Endodermal cell (in vitro differentiated cells): Measurements from ENCODE around the gene UNC5B. TPM values are rescaled to one million over a fixed set of nuclear protein-coding genes. Genes with fewer than 3 reads are reported as not detected.

Experiments used
- DNase-seq: peaks from one replicate; pipeline ENCODE4 v3.0.0-alpha.2; 2017
- H3K27ac ChIP-seq: 2 replicates; pipeline ENCODE4 v1.5.1; 2013; ENCODE audit warnings: mild to moderate bottlenecking, low read depth, low read length, moderate library complexity
- H3K27me3 ChIP-seq: 2 replicates; pipeline ENCODE4 v1.6.1; 2013; ENCODE audit warnings: mild to moderate bottlenecking, low read length, moderate library complexity; ENCODE audit not compliant: insufficient read depth, control insufficient read depth, poor library complexity, severe bottlenecking
- H3K36me3 ChIP-seq: 2 replicates; pipeline ENCODE4 v1.7.0; 2013; ENCODE audit warnings: mild to moderate bottlenecking, low read length, moderate library complexity; ENCODE audit not compliant: control insufficient read depth, insufficient read depth
- H3K4me1 ChIP-seq: one replicate; pipeline ENCODE4 v1.7.0; 2013; ENCODE audit warnings: low read length; ENCODE audit not compliant: control insufficient read depth, insufficient read depth
- H3K4me3 ChIP-seq: 2 replicates; pipeline ENCODE4 v1.5.1; 2013; ENCODE audit warnings: mild to moderate bottlenecking, low read length, moderate library complexity
- H3K9ac ChIP-seq: 2 replicates; pipeline ENCODE4 v1.6.1; 2013; ENCODE audit warnings: mild to moderate bottlenecking, low read length, moderate library complexity; ENCODE audit not compliant: poor library complexity, severe bottlenecking; ENCODE audit errors: extremely low read depth
- H3K9me3 ChIP-seq: 2 replicates; pipeline ENCODE4 v1.6.1; 2013; ENCODE audit warnings: mild to moderate bottlenecking, low read length, moderate library complexity; ENCODE audit not compliant: control insufficient read depth
- H3K27ac Mint-ChIP-seq: 2 replicates; pipeline ENCODE4 v1.8.0; 2020; ENCODE audit warnings: mixed read lengths
- H3K27me3 Mint-ChIP-seq: 2 replicates; pipeline ENCODE4 v1.8.0; 2021; ENCODE audit warnings: mild to moderate bottlenecking, mixed read lengths; ENCODE audit not compliant: insufficient read depth
- H3K36me3 Mint-ChIP-seq: 2 replicates; pipeline ENCODE4 v1.8.0; 2020; ENCODE audit warnings: low read depth, mixed read lengths
- H3K4me1 Mint-ChIP-seq: 2 replicates; pipeline ENCODE4 v1.8.0; 2020; ENCODE audit warnings: mixed read lengths
- H3K4me3 Mint-ChIP-seq: 2 replicates; pipeline ENCODE4 v1.8.0; 2020; ENCODE audit warnings: mild to moderate bottlenecking, moderate library complexity, mixed read lengths
- H3K9me3 Mint-ChIP-seq: 2 replicates; pipeline ENCODE4 v1.8.0; 2020; ENCODE audit warnings: mild to moderate bottlenecking, mixed read lengths
- WGBS, 2 experiments: methylation state at CpG; one replicate each; pipeline versions ENCODE4 v1.1.5 to v1.1.7; 2013; ENCODE audit warnings: missing lambda C conversion rate in 2 of 2, mixed read lengths in 1 of 2; ENCODE audit not compliant: insufficient coverage in 1 of 2, insufficient read length in 1 of 2; 5-methylcytosine and 5-hydroxymethylcytosine counted together
- total RNA-seq, 2 donors: library from RNA; stranded (reverse); fragmentation: NEBNext Ultra II Directional in 1 of 2; extraction: Animal tissue kit (Norgen Biotek cat#: 25700) in 1 of 2; gene quantifications; 2 replicates in 1 of 2; 3 replicates in 1 of 2; pipeline ENCODE4 v1.2.1, GENCODE V29; 2021
- TF ChIP-seq, protein P1 (sequence below): fragments of 200-600 bp; sonication (generic); conservative IDR thresholded peaks from 2 replicates; pipeline ENCODE4 v1.5.0; 2021; ENCODE audit warnings: antibody characterized with exemption, mild to moderate bottlenecking

UNC5B gene
- total RNA-seq, 2 donors from 2014 or later: 9.7 to 14.5 TPM

DNA sequence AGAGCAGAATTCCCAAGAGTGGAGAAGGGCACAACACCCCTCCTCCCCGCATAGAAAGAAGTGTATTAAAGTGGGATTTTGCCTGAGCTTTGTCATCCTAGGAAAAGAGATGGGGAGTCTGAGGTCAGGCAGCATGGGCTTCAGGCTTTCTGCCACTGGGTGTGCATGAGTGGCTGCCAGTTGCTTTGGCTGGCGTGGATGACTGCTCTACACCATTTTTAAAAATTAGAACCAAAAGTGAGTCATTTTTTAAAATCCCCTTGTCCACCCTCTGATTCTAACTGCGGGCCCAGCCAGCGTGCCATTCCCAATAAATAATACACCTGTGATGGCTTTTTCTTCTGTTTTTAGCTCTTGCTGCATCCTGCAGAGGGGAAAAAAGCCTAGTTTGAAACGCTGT, 120.1 kb downstream of the UNC5B start:
- Histone ChIP-seq H3K27ac (no peak overlapping the region), H3K9ac (no peak overlapping the region), H3K36me3 (no peaks in the 10 kb centered on the region), H3K4me1 (no peaks in the 10 kb centered on the region), H3K27me3 (no peaks in the 10 kb centered on the region), H3K9me3 (no peaks in the 10 kb centered on the region), H3K4me3 (no peak overlapping the region)
- Mint-ChIP-seq H3K9me3 (no peaks in the 10 kb centered on the region), H3K4me3 (no peak overlapping the region), H3K4me1 (peaks cover 7% of the 10 kb centered on the region), H3K36me3 (peaks cover 15% of the 10 kb centered on the region), H3K27me3 (no peaks in the 10 kb centered on the region), H3K27ac (no peak overlapping the region)
- 91 to 94% methylated on average over 4 to 5 of the region's 5 CpGs for WGBS, 2 experiments
- TF ChIP-seq, protein P1, sequence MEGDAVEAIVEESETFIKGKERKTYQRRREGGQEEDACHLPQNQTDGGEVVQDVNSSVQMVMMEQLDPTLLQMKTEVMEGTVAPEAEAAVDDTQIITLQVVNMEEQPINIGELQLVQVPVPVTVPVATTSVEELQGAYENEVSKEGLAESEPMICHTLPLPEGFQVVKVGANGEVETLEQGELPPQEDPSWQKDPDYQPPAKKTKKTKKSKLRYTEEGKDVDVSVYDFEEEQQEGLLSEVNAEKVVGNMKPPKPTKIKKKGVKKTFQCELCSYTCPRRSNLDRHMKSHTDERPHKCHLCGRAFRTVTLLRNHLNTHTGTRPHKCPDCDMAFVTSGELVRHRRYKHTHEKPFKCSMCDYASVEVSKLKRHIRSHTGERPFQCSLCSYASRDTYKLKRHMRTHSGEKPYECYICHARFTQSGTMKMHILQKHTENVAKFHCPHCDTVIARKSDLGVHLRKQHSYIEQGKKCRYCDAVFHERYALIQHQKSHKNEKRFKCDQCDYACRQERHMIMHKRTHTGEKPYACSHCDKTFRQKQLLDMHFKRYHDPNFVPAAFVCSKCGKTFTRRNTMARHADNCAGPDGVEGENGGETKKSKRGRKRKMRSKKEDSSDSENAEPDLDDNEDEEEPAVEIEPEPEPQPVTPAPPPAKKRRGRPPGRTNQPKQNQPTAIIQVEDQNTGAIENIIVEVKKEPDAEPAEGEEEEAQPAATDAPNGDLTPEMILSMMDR: no peak
- no peak for DNase-seq

DNA sequence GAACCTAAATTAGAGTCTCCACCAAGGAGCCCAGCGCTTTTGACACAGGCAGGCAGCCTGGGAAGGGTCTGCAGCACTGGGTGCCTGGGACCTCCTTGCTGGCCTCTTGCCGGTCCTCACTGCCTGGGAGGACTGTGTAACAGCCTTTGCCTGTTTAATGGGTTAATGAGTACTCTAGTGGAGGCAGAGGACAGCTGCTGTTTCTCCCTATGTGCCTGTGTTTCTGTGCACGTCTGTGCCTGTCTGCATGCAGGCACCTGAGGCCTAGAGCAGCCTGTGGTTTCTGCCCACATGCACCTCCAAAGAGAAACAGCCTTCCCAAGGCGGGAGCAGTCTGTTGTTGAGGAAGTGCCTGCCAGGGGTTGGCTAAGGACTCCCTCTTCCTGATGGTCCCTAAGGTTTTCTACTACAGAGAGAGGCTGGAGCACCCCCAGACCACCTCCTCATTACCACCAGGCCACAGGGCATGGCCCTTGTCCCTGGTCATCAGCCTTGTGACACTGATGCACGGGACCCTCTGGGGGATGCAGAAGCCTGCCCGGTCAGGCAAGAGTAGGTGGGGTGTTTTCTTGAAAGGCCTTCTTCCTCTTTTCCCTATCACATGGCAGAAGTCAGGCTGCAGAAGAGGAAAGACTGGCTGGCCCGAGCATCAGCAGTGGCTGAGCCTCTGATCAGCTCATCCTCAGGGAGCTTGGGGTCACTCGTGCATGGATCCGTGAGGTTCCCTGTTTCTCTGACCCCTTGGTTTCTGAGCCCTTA, 120.9 kb downstream of the UNC5B start:
- Histone ChIP-seq H3K9ac (no peak overlapping the region), H3K36me3 (no peaks in the 10 kb centered on the region), H3K27me3 (no peaks in the 10 kb centered on the region), H3K27ac (no peak overlapping the region), H3K9me3 (no peaks in the 10 kb centered on the region), H3K4me3 (no peak overlapping the region), H3K4me1 (no peaks in the 10 kb centered on the region)
- H3K27me3 Mint-ChIP-seq: no peaks in the 10 kb centered on the region
- peaks cover 7% of the 10 kb centered on the region for H3K4me1 Mint-ChIP-seq
- TF ChIP-seq, protein P1: no peak
- H3K9me3 Mint-ChIP-seq: no peaks in the 10 kb centered on the region
- WGBS, 2 experiments: 80 to 88% methylated on average over 4 to 9 of the region's 9 CpGs
- H3K4me3 Mint-ChIP-seq: no peak overlapping the region
- no peak for DNase-seq
- peaks cover 14% of the 10 kb centered on the region for H3K36me3 Mint-ChIP-seq
- no peak overlapping the region for H3K27ac Mint-ChIP-seq

DNA sequence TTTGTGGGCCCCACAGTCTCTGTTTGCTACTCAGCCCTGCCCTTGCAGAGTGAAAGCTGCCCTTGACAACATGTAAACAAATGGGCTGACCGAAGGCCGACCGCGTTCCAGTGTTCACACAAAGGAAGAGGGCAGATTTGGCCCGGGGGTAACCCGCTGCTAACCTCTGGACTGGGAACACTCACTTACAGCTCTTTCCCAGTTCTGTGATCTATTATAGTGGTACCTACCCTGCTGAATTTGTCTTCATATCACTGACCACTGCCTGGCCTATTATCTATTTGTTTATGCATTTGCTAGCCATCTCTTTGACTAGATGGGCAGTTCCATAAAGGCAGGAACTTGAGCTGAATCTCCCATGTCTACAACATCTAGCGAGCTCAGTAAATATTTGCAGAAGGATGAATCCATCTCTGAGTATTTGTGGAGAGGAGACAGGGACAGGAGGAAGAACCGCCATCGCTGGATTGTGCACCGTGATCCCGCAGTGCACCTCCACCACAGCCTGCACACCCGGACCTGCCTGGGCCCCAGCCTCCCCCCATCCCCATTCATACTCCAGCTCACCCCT, 121.9 kb downstream of the UNC5B start:
- no peaks in the 10 kb centered on the region for H3K9me3 ChIP-seq
- H3K36me3 Mint-ChIP-seq: peaks cover 10% of the 10 kb centered on the region
- TF ChIP-seq, protein P1: no peak
- H3K9me3 Mint-ChIP-seq: no peaks in the 10 kb centered on the region
- DNase-seq: no peak
- peaks cover 10% of the 10 kb centered on the region for H3K4me1 Mint-ChIP-seq
- no peaks in the 10 kb centered on the region for H3K4me1 ChIP-seq
- H3K9ac ChIP-seq: no peak overlapping the region
- H3K27me3 Mint-ChIP-seq: no peaks in the 10 kb centered on the region
- WGBS, 2 experiments: 83 to 96% methylated on average over 3 to 12 of the region's 12 CpGs
- no peaks in the 10 kb centered on the region for H3K36me3 ChIP-seq
- H3K4me3 ChIP-seq: no peak overlapping the region
- H3K27me3 ChIP-seq: no peaks in the 10 kb centered on the region
- no peak overlapping the region for H3K4me3 Mint-ChIP-seq
- H3K27ac ChIP-seq: peak overlapping the region; percentile 41
- H3K27ac Mint-ChIP-seq: no peak overlapping the region
